H1 (cell line): ENCODE data around the gene DSTN. TPM values are rescaled to one million over a fixed set of nuclear protein-coding genes. Genes with fewer than 3 reads are reported as not detected.

Experiments used
- CTCF ChIA-PET: fragments of 300-600 bp; sonication (Branson Sonifier 250); formaldehyde crosslinking; loops from one replicate; lab custom pipeline; 2021; ENCODE audit not compliant: partially characterized antibody; lab: Charles Lee
- POLR2A ChIA-PET: fragments of 300-600 bp; sonication (Branson Sonifier 250); formaldehyde crosslinking; loops from one replicate; lab custom pipeline; 2021; ENCODE audit warnings: inconsistent platforms; ENCODE audit not compliant: partially characterized antibody; lab: Charles Lee
- DNase-seq, 2 experiments: peaks; one replicate each; pipeline versions ENCODE4 v3.0.0 to v3.0.0-alpha.2; 2010 to 2022; ENCODE audit warnings: low spot score in 2 of 2, low read depth in 1 of 2, mixed read lengths in 1 of 2
- FAIRE-seq: peaks from 2 replicates; lab custom pipeline; 2011; peaks lifted over from hg19 to GRCh38; lab: Jason Lieb, UNC
- H2AFZ ChIP-seq: 2 replicates; pipeline ENCODE4 v1.8.1; 2012; ENCODE audit warnings: low read length, inconsistent platforms
- H2AK5ac ChIP-seq: 2 replicates; pipeline ENCODE4 v1.6.1; 2013; ENCODE audit warnings: low read depth, low read length
- H2BK120ac ChIP-seq: replicated peaks from 2 replicates; pipeline ENCODE3; 2013; ENCODE audit warnings: low read depth, low read length, inconsistent platforms
- H2BK12ac ChIP-seq: 2 replicates; pipeline ENCODE4 v1.6.1; 2013; ENCODE audit warnings: low read depth, low read length
- H2BK15ac ChIP-seq: 2 replicates; pipeline ENCODE4 v1.6.1; 2013; ENCODE audit warnings: low read length
- H2BK20ac ChIP-seq: 2 replicates; pipeline ENCODE4 v1.6.1; 2013; ENCODE audit warnings: low read length
- H2BK5ac ChIP-seq: 2 replicates; pipeline ENCODE4 v1.6.1; 2013; ENCODE audit warnings: low read depth, low read length
- H3K14ac ChIP-seq: 2 replicates; pipeline ENCODE4 v1.6.1; 2013; ENCODE audit warnings: inconsistent platforms; ENCODE audit not compliant: insufficient read length
- H3K18ac ChIP-seq: 2 replicates; pipeline ENCODE4 v1.6.1; 2013; ENCODE audit warnings: low read length; ENCODE audit errors: extremely low read depth
- H3K23ac ChIP-seq: 2 replicates; pipeline ENCODE4 v1.6.1; 2013; ENCODE audit warnings: inconsistent platforms; ENCODE audit not compliant: insufficient read length
- H3K23me2 ChIP-seq: 2 replicates; pipeline ENCODE4 v1.6.1; 2013; ENCODE audit warnings: low read depth, low read length
- H3K27ac ChIP-seq: 2 replicates; pipeline ENCODE4 v1.6.1; 2011; ENCODE audit warnings: low read depth, low read length, inconsistent platforms
- H3K27me3 ChIP-seq, 4 experiments: replicated peaks in 1 of 4; 1 replicate in 1 of 4; 2 replicates in 3 of 4; pipeline versions ENCODE4 v1.6.1 to v1.8.1; 2011 to 2013; ENCODE audit warnings: low read length in 3 of 4, mild to moderate bottlenecking in 3 of 4, inconsistent platforms in 2 of 4, mixed read lengths in 2 of 4, moderate library complexity in 1 of 4; ENCODE audit not compliant: control insufficient read depth in 3 of 4, insufficient read depth in 3 of 4; ENCODE audit errors: extremely low read depth in 1 of 4
- H3K36me3 ChIP-seq, 4 experiments: 2 replicates each; pipeline versions ENCODE4 v1.6.1 to v1.8.1; 2011 to 2013; ENCODE audit warnings: mild to moderate bottlenecking in 4 of 4, low read length in 3 of 4, moderate library complexity in 2 of 4, control low read depth in 1 of 4, inconsistent platforms in 1 of 4; ENCODE audit not compliant: insufficient read depth in 4 of 4, control insufficient read depth in 2 of 4
- H3K4ac ChIP-seq: replicated peaks from 2 replicates; pipeline ENCODE3; 2013; ENCODE audit warnings: low read length, low read depth, mixed read lengths, inconsistent platforms; ENCODE audit not compliant: insufficient read length
- H3K4me1 ChIP-seq, 4 experiments: replicated peaks in 1 of 4; 1 replicate in 1 of 4; 2 replicates in 3 of 4; pipeline versions ENCODE4 v1.6.1 to v1.8.1; 2011 to 2013; ENCODE audit warnings: low read length in 3 of 4, inconsistent platforms in 2 of 4, mixed read lengths in 1 of 4; ENCODE audit not compliant: insufficient read depth in 4 of 4, control insufficient read depth in 3 of 4
- H3K4me2 ChIP-seq, 2 experiments: 2 replicates each; pipeline versions ENCODE4 v1.6.1 to v1.8.1; 2011 to 2013; ENCODE audit warnings: low read depth in 2 of 2, low read length in 2 of 2, control low read depth in 1 of 2, inconsistent platforms in 1 of 2, mild to moderate bottlenecking in 1 of 2; ENCODE audit not compliant: insufficient read depth in 1 of 2
- H3K4me3 ChIP-seq, 4 experiments: fragments of 200-600, 300-600 bp in 1 of 4; sonication (generic), shearing (Covaris generic), sonication (Bioruptor Twin) in 1 of 4; 2 replicates each; pipeline versions ENCODE4 v1.5.1 to v1.8.1; 2011 to 2016; ENCODE audit warnings: low read length in 4 of 4, low read depth in 3 of 4, control low read depth in 2 of 4, inconsistent platforms in 2 of 4, mild to moderate bottlenecking in 2 of 4, mixed read lengths in 1 of 4, moderate library complexity in 1 of 4; ENCODE audit not compliant: insufficient read depth in 2 of 4; ENCODE audit errors: extremely low read depth in 1 of 4
- H3K56ac ChIP-seq: replicated peaks from 2 replicates; pipeline ENCODE3; 2013; ENCODE audit warnings: low read depth, mild to moderate bottlenecking, mixed read lengths, low read length, inconsistent platforms; ENCODE audit not compliant: insufficient read length
- H3K79me1 ChIP-seq: 2 replicates; pipeline ENCODE4 v1.6.1; 2013; ENCODE audit warnings: low read depth, low read length, control low read depth
- H3K79me2 ChIP-seq, 2 experiments: 2 replicates each; pipeline versions ENCODE4 v1.6.1 to v1.8.1; 2012 to 2013; ENCODE audit warnings: low read length in 2 of 2, mild to moderate bottlenecking in 2 of 2, inconsistent platforms in 1 of 2; ENCODE audit not compliant: insufficient read depth in 2 of 2, control insufficient read depth in 1 of 2
- H3K9ac ChIP-seq, 4 experiments: replicated peaks in 1 of 4; 1 replicate in 1 of 4; 2 replicates in 3 of 4; pipeline versions ENCODE4 v1.6.1 to v1.8.1; 2011 to 2013; ENCODE audit warnings: low read depth in 3 of 4, low read length in 3 of 4, control low read depth in 2 of 4, mild to moderate bottlenecking in 2 of 4, moderate library complexity in 2 of 4, inconsistent platforms in 1 of 4; ENCODE audit errors: extremely low read depth in 1 of 4
- H3K9me3 ChIP-seq, 2 experiments: 2 replicates each; pipeline versions ENCODE4 v1.6.1 to v1.8.1; 2012 to 2013; ENCODE audit warnings: mild to moderate bottlenecking in 2 of 2, moderate library complexity in 2 of 2, control low read depth in 1 of 2, inconsistent platforms in 1 of 2, low read depth in 1 of 2, low read length in 1 of 2, mixed read lengths in 1 of 2; ENCODE audit not compliant: insufficient read depth in 2 of 2
- H4K20me1 ChIP-seq, 2 experiments: replicated peaks in 1 of 2; 2 replicates each; pipeline versions ENCODE3 to v1.8.1; 2011 to 2013; ENCODE audit warnings: inconsistent platforms in 2 of 2, low read length in 2 of 2, mild to moderate bottlenecking in 1 of 2; ENCODE audit not compliant: insufficient read depth in 2 of 2, control insufficient read depth in 1 of 2
- H4K5ac ChIP-seq: 2 replicates; pipeline ENCODE4 v1.6.1; 2013; ENCODE audit warnings: low read length, low read depth, mixed read lengths, inconsistent platforms; ENCODE audit not compliant: insufficient read length
- H4K8ac ChIP-seq: 2 replicates; pipeline ENCODE4 v1.8.0; 2013; ENCODE audit warnings: mild to moderate bottlenecking, moderate library complexity, low read length, inconsistent platforms; ENCODE audit not compliant: insufficient read depth; ENCODE audit errors: extremely low read depth
- H4K91ac ChIP-seq: replicated peaks from 2 replicates; pipeline ENCODE3; 2013; ENCODE audit warnings: low read length, mixed read lengths, inconsistent platforms; ENCODE audit not compliant: insufficient read length
- JUND ChIP-seq: IDR thresholded peaks from 2 replicates; pipeline ENCODE4 v1.6.1; 2011; ENCODE audit warnings: mild to moderate bottlenecking, improper control_type of control experiment, low read length
- KDM5A ChIP-seq: fragments of 200-600 bp; IDR thresholded peaks from 2 replicates; pipeline ENCODE4 v1.7.1; 2012; ENCODE audit warnings: mild to moderate bottlenecking, low read length, inconsistent platforms, mixed read lengths
- RBBP5 ChIP-seq: IDR thresholded peaks from 2 replicates; pipeline ENCODE4 v1.7.1; 2012; ENCODE audit warnings: low read depth, mild to moderate bottlenecking, inconsistent platforms, low read length, moderate library complexity, borderline replicate concordance
- TEAD4 ChIP-seq: IDR thresholded peaks from 2 replicates; pipeline ENCODE4 v1.6.1; 2012; ENCODE audit warnings: low read depth, low read length, inconsistent platforms, mixed read lengths
- ZNF274 ChIP-seq: IDR thresholded peaks from 2 replicates; pipeline ENCODE4 v1.7.0; 2012; ENCODE audit warnings: low read length, borderline replicate concordance; ENCODE audit errors: extremely low read depth
- WGBS, 2 experiments: shearing (Covaris generic) in 1 of 2; methylation state at CpG; one replicate each; pipeline versions ENCODE4 v1.1.6 to v1.1.7; 2013 to 2015; ENCODE audit warnings: low lambda C conversion rate in 2 of 2, mixed read lengths in 2 of 2, inconsistent platforms in 1 of 2, low coverage in 1 of 2, missing lambda C conversion rate in 1 of 2; ENCODE audit not compliant: insufficient replicate concordance in 2 of 2, insufficient coverage in 1 of 2, insufficient read length in 1 of 2; ENCODE audit errors: extremely low coverage in 1 of 2, missing lambda C conversion rate in 1 of 2; 5-methylcytosine and 5-hydroxymethylcytosine counted together
- polyA plus RNA-seq, 7 experiments: library from polyadenylated mRNA; depleted of rRNA in 3 of 7; stranded (reverse) in 5 of 7; unstranded in 2 of 7; fragments of >200 nt in 5 of 7; fragments of 200-250 nt in 2 of 7; gene quantifications; 1 replicate in 5 of 7; 2 replicates in 1 of 7; 4 replicates in 1 of 7; pipeline versions ENCODE4 v1.2.1 to v1.2.3, GENCODE V29; 2011 to 2013; ENCODE audit warnings: missing spikeins in 2 of 7, mixed read lengths in 2 of 7
- total RNA-seq: library from RNA; stranded (reverse); fragmentation: NEBNext Ultra II Directional; extraction: Animal tissue kit (Norgen Biotek cat#: 25700); gene quantifications from 2 replicates; pipeline ENCODE4 v1.2.1, GENCODE V29; 2021

DSTN gene
- total and polyA plus RNA-seq, 2 of the 8 experiments (the other 6 are each of a cell fraction or from before 2014, with no cell fraction given) = 43.3 to 208 TPM

GRCh38 chr20:17624551-17625245, 54.8 kb downstream of the DSTN start:
- Histone ChIP-seq H4K91ac (no peak overlapping the region), H2BK12ac (no peak overlapping the region), H3K4me2 (no peak overlapping the region), H3K79me2 (no peaks in the 10 kb centered on the region), H2BK20ac (no peak overlapping the region), H3K9me3 (no peaks in the 10 kb centered on the region), H3K36me3 (peaks cover 12 to 76% (median 37%) of the 10 kb centered on the region in 4 experiments), H2BK15ac (no peak overlapping the region), H2BK5ac (no peak overlapping the region), H3K79me1 (no peaks in the 10 kb centered on the region), H3K14ac (no peak overlapping the region), H2BK120ac (no peak overlapping the region), H3K9ac (no peak overlapping the region), H3K4me3 (no peak overlapping the region), H3K23me2 (no peaks in the 10 kb centered on the region), H3K18ac (no peak overlapping the region), H3K23ac (no peak overlapping the region), H3K27me3 (no peaks in the 10 kb centered on the region), H3K27ac (no peak overlapping the region), H2AK5ac (no peak overlapping the region), H4K20me1 (peaks cover 0 to 6% of the 10 kb centered on the region in 2 experiments), H3K4me1 (no peaks in the 10 kb centered on the region), H3K4ac (no peak overlapping the region), H4K5ac (no peak overlapping the region), H3K56ac (no peak overlapping the region), H2AFZ (no peak overlapping the region), H4K8ac (no peak overlapping the region)
- DNase-seq (no peak), FAIRE-seq (no peak)
- 93% methylated on average over 15 of the region's 15 CpGs; no CpG with 5 or more reads in 1 of the 2 experiments for WGBS, 2 experiments
- POLR2A ChIA-PET = interaction anchor here (1.1 to 1.6 kb wide), 2 partner anchors 9 to 54 kb away, joined by 3 to 6 read pairs; partner anchors contain the start of gene DSTN
- no peak for TF ChIP-seq JUND
- no peak for TF ChIP-seq TEAD4
- TF ChIP-seq ZNF274 = no peak
- TF ChIP-seq KDM5A = no peak
- TF ChIP-seq RBBP5 = no peak
- CTCF ChIA-PET = interaction anchor here (0.6 to 2.0 kb wide), 6 partner anchors 9 to 128 kb away, joined by 3 to 6 read pairs (median 3); no protein-coding TSS in a partner anchor
